Measurements from ENCODE around the gene APOH. TPM values are rescaled to one million over a fixed set of nuclear protein-coding genes. Genes with fewer than 3 reads are reported as not detected.

APOH gene
- not detected in 2 replicates for total RNA-seq

GRCh38 chr17:66228887-66229782 is at the start of gene APOH:
Gene APOH, minus strand, starts transcription at chr17:66229415. Its CDS starts 36 bp downstream, at chr17:66229379.

GRCh38 chr17:66191593-66192377 is 37.4 kb downstream of the APOH start, which contains the start of gene CEP112:
Gene CEP112, minus strand, starts transcription at chr17:66192133.

Other genes starting within 250 kb of the APOH start
- 4.6 and 19.0 TPM in 2 replicates for gene CEP112, start 37.3 kb downstream of the APOH start, total RNA-seq
- gene PRKCA, start 73.2 kb upstream of the APOH start, total RNA-seq = 27.4 and 27.8 TPM in 2 replicates

Measured in cardiac ventricle fibroblast (primary cell).